Tibial nerve (tissue), 4 donors: Measurements from ENCODE around the gene LAIR2. TPM values are rescaled to one million over a fixed set of nuclear protein-coding genes. Genes with fewer than 3 reads are reported as not detected.
"Not testable (repeated sequence)": the region's sequence is repeated elsewhere in the genome, so short reads cannot be mapped to it uniquely, and the experiment has no call there.

Source experiments
- DNase-seq, 2 donors: peaks; one replicate each; pipeline ENCODE4 v3.0.0-alpha.2; 2019; ENCODE audit warnings: low spot score in 2 of 2
- H3K27ac ChIP-seq, 4 donors: fragments of 200-600 bp; sonication (generic) in 3 of 4; one replicate each; pipeline ENCODE4 v1.5.1; 2017 to 2019; ENCODE audit warnings: mild to moderate bottlenecking in 1 of 4
- H3K27me3 ChIP-seq, 2 donors: fragments of 200-600 bp; sonication (generic) in 1 of 2; one replicate each; pipeline versions ENCODE4 v1.5.1 to v1.6.0; 2017 to 2019
- H3K36me3 ChIP-seq, 3 donors: fragments of 200-600 bp; sonication (generic); one replicate each; pipeline ENCODE4 v1.5.1; 2018 to 2019
- H3K4me1 ChIP-seq, 4 donors: fragments of 200-600 bp; sonication (generic) in 3 of 4; one replicate each; pipeline ENCODE4 v1.5.1; 2017 to 2019
- H3K4me3 ChIP-seq, 4 donors: fragments of 200-600 bp; sonication (generic) in 3 of 4; one replicate each; pipeline ENCODE4 v1.5.1; 2017 to 2019; ENCODE audit warnings: mild to moderate bottlenecking in 1 of 4, moderate library complexity in 1 of 4
- H3K9me3 ChIP-seq, 4 donors: fragments of 200-600 bp; sonication (generic) in 3 of 4; one replicate each; pipeline ENCODE4 v1.5.1; 2017 to 2019
- CTCF ChIP-seq, 5 experiments: fragments of 200-600 bp in 3 of 5; fragments of 450-650 bp in 2 of 5; sonication (generic) in 3 of 5; IDR thresholded peaks; one replicate each; pipeline ENCODE4 v1.5.1; 2016 to 2019; ENCODE audit warnings: antibody characterized with exemption in 5 of 5, mild to moderate bottlenecking in 3 of 5, moderate library complexity in 2 of 5
- EP300 ChIP-seq, 2 donors: sonication (generic); formaldehyde crosslinking; IDR thresholded peaks; one replicate each; pipeline ENCODE4 v1.6.1; 2017; ENCODE audit warnings: antibody characterized with exemption in 2 of 2, mild to moderate bottlenecking in 1 of 2
- POLR2A ChIP-seq, 2 donors: fragments of 450-650 bp; IDR thresholded peaks; one replicate each; pipeline ENCODE4 v1.6.1; 2017; ENCODE audit warnings: antibody characterized with exemption in 2 of 2, mild to moderate bottlenecking in 2 of 2, moderate library complexity in 2 of 2
- WGBS, 2 donors: methylation state at CpG; one replicate each; pipeline ENCODE4 v1.1.5; 2018; 5-methylcytosine and 5-hydroxymethylcytosine counted together
- total RNA-seq, 4 donors: library from RNA; depleted of rRNA; stranded (reverse); fragments of >200 nt; gene quantifications; one replicate each; pipeline ENCODE4 v1.1.0, GENCODE V29; 2016

The LAIR2 gene
- total RNA-seq, 4 donors from 2014 or later, result not detected

- WGBS, 2 donors, result 62 to 89% methylated on average over 10 of the region's 10 CpGs
- Histone ChIP-seq H3K4me1 (no peaks in the 10 kb centered on the region), H3K27me3 (no peaks in the 10 kb centered on the region), H3K36me3 (no peaks in the 10 kb centered on the region), H3K4me3 (no peak overlapping the region), H3K27ac (no peak overlapping the region), H3K9me3 (no peaks in the 10 kb centered on the region)
- DNase-seq, result no peak
- no peak for TF ChIP-seq EP300 (IDR thresholded peaks at IDR 0.05)
- TF ChIP-seq POLR2A (IDR thresholded peaks at IDR 0.05), result no peak
- TF ChIP-seq CTCF (IDR thresholded peaks at IDR 0.05), result no peak
Measured at GRCh38 chr19:54506079-54506478, 3.4 kb downstream of the LAIR2 start.

GRCh38 chr19:54507038-54507717 lies 4.5 kb downstream of the LAIR2 start:
- not testable (repeated sequence) for H3K4me1 ChIP-seq, H3K27ac ChIP-seq, H3K4me3 ChIP-seq, H3K36me3 ChIP-seq, DNase-seq, H3K27me3 ChIP-seq, H3K9me3 ChIP-seq
- WGBS, 2 donors, result 77% methylated on average over 10 of the region's 15 CpGs; no CpG with 5 or more reads in 1 of the 2 donors

GRCh38 chr19:54507824-54508223 lies 5.2 kb downstream of the LAIR2 start:
- TF ChIP-seq CTCF (IDR thresholded peaks at IDR 0.05), result no peak
- no peak for TF ChIP-seq POLR2A (IDR thresholded peaks at IDR 0.05)
- no peak for TF ChIP-seq EP300 (IDR thresholded peaks at IDR 0.05)
- Histone ChIP-seq H3K4me1 (no peaks in the 10 kb centered on the region), H3K27me3 (no peaks in the 10 kb centered on the region), H3K36me3 (no peaks in the 10 kb centered on the region), H3K4me3 (no peak overlapping the region), H3K9me3 (no peaks in the 10 kb centered on the region), H3K27ac (no peak overlapping the region)
- 59 to 61% methylated on average over 12 of the region's 12 CpGs for WGBS, 2 donors
- no peak for DNase-seq

- H3K4me1 ChIP-seq, H3K27me3 ChIP-seq: not testable (repeated sequence)
Measured at GRCh38 chr19:54508487-54508886, 5.9 kb downstream of the LAIR2 start.

GRCh38 chr19:54509200-54509940 lies 6.7 kb downstream of the LAIR2 start:
- H3K36me3 ChIP-seq, H3K27me3 ChIP-seq, H3K4me3 ChIP-seq, DNase-seq, H3K4me1 ChIP-seq, H3K9me3 ChIP-seq, H3K27ac ChIP-seq: not testable (repeated sequence)
- 100% methylated on average over 2 of the region's 21 CpGs; no CpG with 5 or more reads in 1 of the 2 donors for WGBS, 2 donors

More at GRCh38 chr19:54508487-54508886, 5.9 kb downstream of the LAIR2 start:
- not testable (repeated sequence) for H3K27ac ChIP-seq, H3K9me3 ChIP-seq, DNase-seq, H3K36me3 ChIP-seq, H3K4me3 ChIP-seq
- 71 to 73% methylated on average over 1 to 3 of the region's 3 CpGs for WGBS, 2 donors

GRCh38 chr19:54515156-54515555 lies 12.5 kb downstream of the LAIR2 start:
- Histone ChIP-seq H3K27ac (no peak overlapping the region), H3K27me3 (no peaks in the 10 kb centered on the region), H3K4me1 (no peaks in the 10 kb centered on the region), H3K9me3 (no peaks in the 10 kb centered on the region), H3K36me3 (no peaks in the 10 kb centered on the region), H3K4me3 (no peak overlapping the region)
- 59 to 62% methylated on average over 3 of the region's 3 CpGs for WGBS, 2 donors
- TF ChIP-seq CTCF (IDR thresholded peaks at IDR 0.05) (no peak), EP300 (IDR thresholded peaks at IDR 0.05) (no peak), POLR2A (IDR thresholded peaks at IDR 0.05) (no peak)
- DNase-seq, result no peak
